Endothelial cell (in vitro differentiated cells): ENCODE results near the gene IGF2BP1. TPM values are rescaled to one million over a fixed set of nuclear protein-coding genes. Genes with fewer than 3 reads are reported as not detected.
"Not testable (repeated sequence)": the region's sequence is repeated elsewhere in the genome, so short reads cannot be mapped to it uniquely, and the experiment has no call there.

Experiments used
- DNase-seq: peaks from one replicate; pipeline ENCODE4 v3.0.0; 2021; ENCODE audit warnings: low spot score
- H3K27ac Mint-ChIP-seq: one replicate; pipeline ENCODE4 v1.8.0; 2021; ENCODE audit warnings: mixed read lengths, inconsistent platforms; ENCODE audit not compliant: unreplicated experiment
- H3K27me3 Mint-ChIP-seq: one replicate; pipeline ENCODE4 v1.8.0; 2021; ENCODE audit warnings: mild to moderate bottlenecking, moderate library complexity, mixed read lengths, inconsistent platforms; ENCODE audit not compliant: unreplicated experiment
- H3K36me3 Mint-ChIP-seq: one replicate; pipeline ENCODE4 v1.8.0; 2021; ENCODE audit warnings: mild to moderate bottlenecking, low read depth, mixed read lengths, inconsistent platforms; ENCODE audit not compliant: unreplicated experiment
- H3K4me1 Mint-ChIP-seq: one replicate; pipeline ENCODE4 v1.8.0; 2021; ENCODE audit warnings: mild to moderate bottlenecking, mixed read lengths, inconsistent platforms; ENCODE audit not compliant: unreplicated experiment
- H3K4me3 Mint-ChIP-seq: one replicate; pipeline ENCODE4 v1.8.0; 2021; ENCODE audit warnings: mild to moderate bottlenecking, mixed read lengths, inconsistent platforms; ENCODE audit not compliant: unreplicated experiment
- H3K9me3 Mint-ChIP-seq: one replicate; pipeline ENCODE4 v1.8.0; 2021; ENCODE audit warnings: mixed read lengths, inconsistent platforms; ENCODE audit not compliant: unreplicated experiment
- total RNA-seq: library from RNA; stranded (reverse); fragmentation: NEBNext Ultra II Directional; extraction: Animal tissue kit (Norgen Biotek cat#: 25700); gene quantifications from one replicate; pipeline ENCODE4 v1.2.1, GENCODE V29; 2021; ENCODE audit not compliant: unreplicated experiment
- TF ChIP-seq, protein P1 (sequence below): fragments of 200-600 bp; sonication (generic); IDR thresholded peaks from one replicate; pipeline ENCODE4 v1.5.0; 2021; ENCODE audit warnings: antibody characterized with exemption; ENCODE audit not compliant: unreplicated experiment

Gene IGF2BP1
- total RNA-seq, 1 donor from 2014 or later: 298 TPM

DNA sequence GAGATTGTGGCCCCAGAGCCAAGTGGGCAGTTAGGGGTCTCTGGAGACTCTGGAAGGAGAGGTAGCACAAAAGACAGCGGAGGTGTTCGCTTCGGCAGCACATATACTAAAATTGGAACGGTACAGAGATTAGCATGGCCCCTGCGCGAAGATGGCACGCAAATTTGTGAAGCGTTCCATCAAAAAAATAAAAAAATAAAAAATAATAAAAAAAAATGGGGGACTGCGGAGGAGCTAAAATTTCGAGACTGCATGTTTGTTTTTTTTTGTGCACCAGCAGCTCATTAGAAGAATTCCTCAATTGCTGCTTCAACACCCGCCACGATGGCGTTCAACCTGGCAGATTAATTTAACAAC, 39.1 kb downstream of the IGF2BP1 start:
- Mint-ChIP-seq H3K9me3 (no peaks in the 10 kb centered on the region), H3K36me3 (peaks cover 33% of the 10 kb centered on the region), H3K27me3 (peaks cover 4% of the 10 kb centered on the region), H3K4me3 (peak overlapping the region; percentile 87), H3K27ac (peak overlapping the region; percentile 76), H3K4me1 (peaks cover 15% of the 10 kb centered on the region)
- TF ChIP-seq, protein P1, sequence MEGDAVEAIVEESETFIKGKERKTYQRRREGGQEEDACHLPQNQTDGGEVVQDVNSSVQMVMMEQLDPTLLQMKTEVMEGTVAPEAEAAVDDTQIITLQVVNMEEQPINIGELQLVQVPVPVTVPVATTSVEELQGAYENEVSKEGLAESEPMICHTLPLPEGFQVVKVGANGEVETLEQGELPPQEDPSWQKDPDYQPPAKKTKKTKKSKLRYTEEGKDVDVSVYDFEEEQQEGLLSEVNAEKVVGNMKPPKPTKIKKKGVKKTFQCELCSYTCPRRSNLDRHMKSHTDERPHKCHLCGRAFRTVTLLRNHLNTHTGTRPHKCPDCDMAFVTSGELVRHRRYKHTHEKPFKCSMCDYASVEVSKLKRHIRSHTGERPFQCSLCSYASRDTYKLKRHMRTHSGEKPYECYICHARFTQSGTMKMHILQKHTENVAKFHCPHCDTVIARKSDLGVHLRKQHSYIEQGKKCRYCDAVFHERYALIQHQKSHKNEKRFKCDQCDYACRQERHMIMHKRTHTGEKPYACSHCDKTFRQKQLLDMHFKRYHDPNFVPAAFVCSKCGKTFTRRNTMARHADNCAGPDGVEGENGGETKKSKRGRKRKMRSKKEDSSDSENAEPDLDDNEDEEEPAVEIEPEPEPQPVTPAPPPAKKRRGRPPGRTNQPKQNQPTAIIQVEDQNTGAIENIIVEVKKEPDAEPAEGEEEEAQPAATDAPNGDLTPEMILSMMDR: peak; percentile 4
- no peak for DNase-seq

DNA sequence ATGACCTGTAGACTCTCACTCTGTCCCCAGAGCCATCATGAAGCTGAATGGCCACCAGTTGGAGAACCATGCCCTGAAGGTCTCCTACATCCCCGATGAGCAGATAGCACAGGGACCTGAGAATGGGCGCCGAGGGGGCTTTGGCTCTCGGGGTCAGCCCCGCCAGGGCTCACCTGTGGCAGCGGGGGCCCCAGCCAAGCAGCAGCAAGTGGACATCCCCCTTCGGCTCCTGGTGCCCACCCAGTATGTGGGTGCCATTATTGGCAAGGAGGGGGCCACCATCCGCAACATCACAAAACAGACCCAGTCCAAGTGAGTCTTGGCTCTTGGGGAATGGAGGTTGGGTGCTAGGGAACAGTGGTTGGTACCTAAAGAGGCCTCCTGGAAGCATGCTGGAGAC, 41.0 kb downstream of the IGF2BP1 start:
- no peak overlapping the region for H3K27ac Mint-ChIP-seq
- H3K27me3 Mint-ChIP-seq: peaks cover 2% of the 10 kb centered on the region
- H3K4me1 Mint-ChIP-seq: peaks cover 4% of the 10 kb centered on the region
- TF ChIP-seq, protein P1: no peak
- H3K4me3 Mint-ChIP-seq: no peak overlapping the region
- no peaks in the 10 kb centered on the region for H3K9me3 Mint-ChIP-seq
- H3K36me3 Mint-ChIP-seq: peaks cover 30% of the 10 kb centered on the region
- no peak for DNase-seq

DNA sequence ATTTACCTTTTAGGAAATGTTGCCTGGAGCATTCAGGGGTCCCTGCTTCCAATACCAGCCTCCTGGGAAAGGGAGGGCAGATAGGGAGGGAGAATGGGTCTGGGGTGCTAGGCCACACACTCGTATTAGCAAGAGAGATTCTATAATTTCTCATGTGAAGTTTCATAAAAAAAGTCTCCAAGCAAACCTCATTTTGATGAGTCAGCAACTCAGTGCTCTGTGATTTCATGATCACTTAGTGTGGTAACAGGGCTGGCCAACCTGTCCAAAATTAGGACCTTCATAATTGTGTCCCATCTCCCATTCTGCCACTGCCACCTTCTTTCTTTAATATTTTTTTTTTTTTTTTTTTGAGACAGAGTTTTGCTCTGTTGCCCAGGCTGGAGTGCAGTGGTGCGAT, 41.4 kb downstream of the IGF2BP1 start:
- Mint-ChIP-seq H3K4me3 (no peak overlapping the region), H3K4me1 (peaks cover 4% of the 10 kb centered on the region), H3K27me3 (peaks cover 2% of the 10 kb centered on the region), H3K9me3 (no peaks in the 10 kb centered on the region), H3K27ac (no peak overlapping the region), H3K36me3 (peaks cover 34% of the 10 kb centered on the region)
- TF ChIP-seq, protein P1: no peak
- no peak for DNase-seq

DNA sequence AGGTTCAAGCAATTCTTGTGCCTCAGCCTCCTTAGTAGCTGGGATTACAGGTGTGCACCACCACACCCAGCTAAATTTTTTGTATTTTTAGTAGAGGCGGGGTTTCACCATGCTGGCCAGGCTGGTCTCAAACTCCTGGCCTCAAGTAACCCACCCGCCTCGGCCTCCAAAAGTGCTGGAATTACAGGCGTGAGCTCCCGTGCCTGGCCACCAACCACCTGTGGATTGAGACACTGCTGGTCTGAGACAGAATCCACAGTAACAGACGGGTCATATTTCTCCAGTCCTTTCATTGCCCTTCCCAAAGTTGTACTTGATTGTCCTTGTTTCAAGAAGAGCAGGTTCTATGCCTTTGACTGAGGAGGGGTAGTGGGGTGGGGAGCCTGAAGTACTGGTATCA, 42.3 kb downstream of the IGF2BP1 start:
- not testable (repeated sequence) for H3K4me3 Mint-ChIP-seq, H3K9me3 Mint-ChIP-seq, DNase-seq, H3K27ac Mint-ChIP-seq, H3K27me3 Mint-ChIP-seq, H3K4me1 Mint-ChIP-seq
- H3K36me3 Mint-ChIP-seq: peaks cover 40% of the 10 kb centered on the region

DNA sequence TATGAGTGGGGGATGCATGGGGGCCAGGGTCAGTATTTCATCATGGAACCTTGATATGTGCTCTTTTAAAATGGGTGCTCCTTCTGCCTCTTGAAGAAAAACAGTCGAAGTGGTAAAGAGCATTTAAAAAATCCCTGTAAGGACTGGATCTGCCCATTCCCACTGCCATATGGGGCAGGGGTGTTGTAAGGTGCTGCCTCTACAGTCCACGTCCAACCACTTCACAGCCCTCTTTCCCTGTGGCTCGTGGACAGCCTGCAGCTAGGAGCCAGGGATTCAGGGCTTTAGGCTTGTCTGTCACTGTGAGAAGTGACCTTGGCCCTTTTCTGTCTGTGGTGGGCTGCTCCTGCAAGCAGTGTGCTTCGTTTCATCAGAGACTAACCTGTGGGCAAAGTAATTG, 44.3 kb downstream of the IGF2BP1 start:
- peaks cover 43% of the 10 kb centered on the region for H3K36me3 Mint-ChIP-seq
- H3K27me3 Mint-ChIP-seq: peaks cover 3% of the 10 kb centered on the region
- no peak overlapping the region for H3K27ac Mint-ChIP-seq
- H3K4me1 Mint-ChIP-seq: no peaks in the 10 kb centered on the region
- H3K4me3 Mint-ChIP-seq: no peak overlapping the region
- TF ChIP-seq, protein P1: no peak
- H3K9me3 Mint-ChIP-seq: no peaks in the 10 kb centered on the region
- no peak for DNase-seq

- H3K27me3 Mint-ChIP-seq: peaks cover 3% of the 10 kb centered on the region
- no peak for DNase-seq
- H3K36me3 Mint-ChIP-seq: peaks cover 47% of the 10 kb centered on the region
- no peaks in the 10 kb centered on the region for H3K9me3 Mint-ChIP-seq
- no peak overlapping the region for H3K4me3 Mint-ChIP-seq
- TF ChIP-seq, protein P1: no peak
- H3K27ac Mint-ChIP-seq: no peak overlapping the region
- H3K4me1 Mint-ChIP-seq: no peaks in the 10 kb centered on the region
Measured at GRCh38 chr17:49045376-49045775, 48.2 kb downstream of the IGF2BP1 start.
